ENCODE results near the gene HACD3. TPM values are rescaled to one million over a fixed set of nuclear protein-coding genes. Genes with fewer than 3 reads are reported as not detected.

Gene HACD3
- total RNA-seq, 1 donor from 2014 or later, result 30.2 TPM

- Histone ChIP-seq H3K4me3 (no peak overlapping the region), H3K27me3 (no peaks in the 10 kb centered on the region), H3K27ac (no peak overlapping the region), H3K36me3 (peaks cover 0 to 32% of the 10 kb centered on the region in 2 donors), H3K9me3 (no peaks in the 10 kb centered on the region), H3K4me1 (no peaks in the 10 kb centered on the region)
- DNase-seq (ENCODE audit: extremely low spot score in 2 of 2), result no peak
- intact Hi-C loops (cut with DNase I), result no loop called here
- no peak for TF ChIP-seq POLR2A (IDR thresholded peaks at IDR 0.05)
- no peak for TF ChIP-seq POLR2AphosphoS5 (IDR thresholded peaks at IDR 0.05; ENCODE audit: insufficient read depth in 1 of 2, low read depth in 1 of 2)
- TF ChIP-seq CTCF (IDR thresholded peaks at IDR 0.05), result no peak
These were observed 26.4 kb downstream of the HACD3 start for GRCh38 chr15:65556622-65557021.

- Histone ChIP-seq H3K36me3 (peaks cover 0 to 32% of the 10 kb centered on the region in 2 donors), H3K4me3 (no peak overlapping the region), H3K9me3 (no peaks in the 10 kb centered on the region), H3K27ac (no peak overlapping the region), H3K27me3 (no peaks in the 10 kb centered on the region), H3K4me1 (no peaks in the 10 kb centered on the region)
- intact Hi-C loops (cut with DNase I), result no loop called here
- TF ChIP-seq POLR2A (IDR thresholded peaks at IDR 0.05), result no peak
- TF ChIP-seq CTCF (IDR thresholded peaks at IDR 0.05), result no peak
- TF ChIP-seq POLR2AphosphoS5 (IDR thresholded peaks at IDR 0.05; ENCODE audit: insufficient read depth in 1 of 2, low read depth in 1 of 2), result no peak
- no peak for DNase-seq (ENCODE audit: extremely low spot score in 2 of 2)
These were observed 28.1 kb downstream of the HACD3 start for GRCh38 chr15:65558336-65558735.

- intact Hi-C loops (cut with DNase I), result no loop called here
- H3K4me3 ChIP-seq, result no peak overlapping the region
- no peaks in the 10 kb centered on the region for H3K4me1 ChIP-seq
- H3K9me3 ChIP-seq, result no peaks in the 10 kb centered on the region
- H3K27me3 ChIP-seq, result no peaks in the 10 kb centered on the region
- TF ChIP-seq POLR2A (IDR thresholded peaks at IDR 0.05) (no peak), CTCF (IDR thresholded peaks at IDR 0.05) (no peak), POLR2AphosphoS5 (IDR thresholded peaks at IDR 0.05; ENCODE audit: insufficient read depth in 1 of 2, low read depth in 1 of 2) (no peak)
- no peak overlapping the region for H3K27ac ChIP-seq
- no peak for DNase-seq (ENCODE audit: extremely low spot score in 2 of 2)
- peaks cover 0 to 33% of the 10 kb centered on the region in 2 donors for H3K36me3 ChIP-seq
These were observed 28.9 kb downstream of the HACD3 start for GRCh38 chr15:65558997-65559760.

- Histone ChIP-seq H3K27me3 (no peaks in the 10 kb centered on the region), H3K9me3 (no peaks in the 10 kb centered on the region), H3K36me3 (peaks cover 0 to 41% of the 10 kb centered on the region in 2 donors), H3K4me1 (no peaks in the 10 kb centered on the region), H3K4me3 (no peak overlapping the region), H3K27ac (no peak overlapping the region)
- intact Hi-C loops (cut with DNase I), result no loop called here
- TF ChIP-seq POLR2AphosphoS5 (IDR thresholded peaks at IDR 0.05; ENCODE audit: insufficient read depth in 1 of 2, low read depth in 1 of 2), result no peak
- TF ChIP-seq CTCF (IDR thresholded peaks at IDR 0.05), result no peak
- TF ChIP-seq POLR2A (IDR thresholded peaks at IDR 0.05), result no peak
- DNase-seq (ENCODE audit: extremely low spot score in 2 of 2), result no peak
These were observed 29.7 kb downstream of the HACD3 start for GRCh38 chr15:65559941-65560340.

GRCh38 chr15:65561934-65562333, 31.7 kb downstream of the HACD3 start:
- no peak overlapping the region for H3K27ac ChIP-seq
- DNase-seq (ENCODE audit: extremely low spot score in 2 of 2), result no peak
- intact Hi-C loops (cut with DNase I), result no loop called here
- TF ChIP-seq POLR2A (IDR thresholded peaks at IDR 0.05) (no peak), POLR2AphosphoS5 (IDR thresholded peaks at IDR 0.05; ENCODE audit: insufficient read depth in 1 of 2, low read depth in 1 of 2) (no peak), CTCF (IDR thresholded peaks at IDR 0.05) (no peak)
- no peak overlapping the region for H3K4me3 ChIP-seq
- no peaks in the 10 kb centered on the region for H3K27me3 ChIP-seq
- H3K4me1 ChIP-seq, result no peaks in the 10 kb centered on the region
- peaks cover 0 to 40% of the 10 kb centered on the region in 2 donors for H3K36me3 ChIP-seq
- no peaks in the 10 kb centered on the region for H3K9me3 ChIP-seq
